GM18502 (cell line): ENCODE results near the gene DENND5A.
A peak's percentile ranks its signal among the peaks of the same experiment; 100 is the strongest.

Experiments used
- ATAC-seq: cut with Tn5 transposase; IDR thresholded peaks from one replicate; pipeline ENCODE4 v1.9.1; 2021; ENCODE audit warnings: mild to moderate bottlenecking; ENCODE audit not compliant: unreplicated experiment, poor library complexity

The DENND5A gene

DNA sequence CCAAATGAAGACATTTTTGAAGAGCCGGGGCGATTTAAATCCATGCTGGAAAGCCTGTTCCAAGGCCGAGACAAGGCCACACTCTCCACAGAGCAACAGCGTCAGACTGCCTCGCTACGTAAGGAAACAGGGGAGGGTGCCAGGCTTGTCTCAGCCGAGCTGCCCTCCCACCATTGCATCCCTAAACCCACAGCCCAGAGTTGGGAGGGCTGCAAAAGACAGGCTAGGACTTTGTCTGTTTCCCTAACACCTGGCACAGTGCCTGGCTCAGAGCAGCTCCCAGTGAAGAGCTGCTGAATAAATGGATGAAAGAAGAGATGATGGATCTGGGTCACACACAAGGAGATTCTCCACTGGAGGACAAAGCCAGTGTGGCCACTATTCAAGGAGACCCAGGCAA is 122.4 kb downstream of the DENND5A start:
- no peak for ATAC-seq

DNA sequence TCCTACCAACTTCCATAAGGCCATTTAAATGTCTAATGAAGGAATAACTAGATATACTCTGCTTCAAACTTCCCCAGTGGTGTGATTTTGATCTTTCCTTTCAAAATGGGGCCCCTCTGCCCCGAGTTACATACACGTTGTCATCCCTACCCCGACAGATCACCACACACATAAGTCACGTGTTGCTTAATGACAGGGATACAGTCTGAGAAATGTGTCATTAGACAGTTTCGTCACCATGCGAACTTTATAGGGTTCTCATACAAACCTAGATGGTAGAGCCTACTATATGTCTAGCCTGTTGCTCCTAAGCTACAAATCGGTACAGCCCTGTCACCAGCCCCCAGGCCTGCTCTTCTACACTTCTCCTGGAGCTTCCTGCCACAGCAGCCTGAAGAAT is 124.0 kb downstream of the DENND5A start:
- ATAC-seq, result no peak

DNA sequence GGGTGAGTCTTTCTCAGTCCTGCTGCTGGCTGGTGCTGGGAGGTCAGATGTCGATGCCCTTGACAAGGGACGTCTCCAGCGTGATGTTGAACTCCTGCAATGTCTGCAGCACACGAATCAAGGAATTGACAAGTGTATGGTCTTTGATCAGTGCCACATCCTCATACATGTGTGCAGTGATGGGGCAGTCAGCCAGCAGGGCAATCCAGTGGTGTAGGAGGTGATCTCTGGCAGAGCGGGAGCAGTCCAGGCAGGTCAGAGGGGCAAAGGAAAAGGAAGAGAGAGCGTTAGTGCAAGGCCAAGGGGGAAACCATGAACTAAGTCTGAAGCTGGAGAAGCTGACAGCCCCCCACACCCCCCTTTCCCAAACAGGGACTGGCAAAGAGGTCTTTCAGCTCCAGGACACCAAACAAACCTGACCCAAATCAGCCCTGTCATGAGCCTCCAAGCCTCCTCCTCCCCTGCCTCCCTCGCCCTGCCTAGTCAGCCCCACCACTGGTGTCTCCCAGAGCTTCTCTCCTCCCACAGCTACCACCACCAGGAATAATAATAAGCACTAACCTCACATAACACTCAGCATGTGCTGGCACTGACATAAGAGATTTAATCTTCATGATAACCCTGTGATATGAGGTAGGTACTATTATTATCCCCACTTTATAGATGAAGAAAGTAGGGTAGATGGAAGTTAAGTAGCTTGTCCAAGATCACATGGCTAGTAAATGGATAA is 125.4 kb downstream of the DENND5A start:
- no peak for ATAC-seq

DNA sequence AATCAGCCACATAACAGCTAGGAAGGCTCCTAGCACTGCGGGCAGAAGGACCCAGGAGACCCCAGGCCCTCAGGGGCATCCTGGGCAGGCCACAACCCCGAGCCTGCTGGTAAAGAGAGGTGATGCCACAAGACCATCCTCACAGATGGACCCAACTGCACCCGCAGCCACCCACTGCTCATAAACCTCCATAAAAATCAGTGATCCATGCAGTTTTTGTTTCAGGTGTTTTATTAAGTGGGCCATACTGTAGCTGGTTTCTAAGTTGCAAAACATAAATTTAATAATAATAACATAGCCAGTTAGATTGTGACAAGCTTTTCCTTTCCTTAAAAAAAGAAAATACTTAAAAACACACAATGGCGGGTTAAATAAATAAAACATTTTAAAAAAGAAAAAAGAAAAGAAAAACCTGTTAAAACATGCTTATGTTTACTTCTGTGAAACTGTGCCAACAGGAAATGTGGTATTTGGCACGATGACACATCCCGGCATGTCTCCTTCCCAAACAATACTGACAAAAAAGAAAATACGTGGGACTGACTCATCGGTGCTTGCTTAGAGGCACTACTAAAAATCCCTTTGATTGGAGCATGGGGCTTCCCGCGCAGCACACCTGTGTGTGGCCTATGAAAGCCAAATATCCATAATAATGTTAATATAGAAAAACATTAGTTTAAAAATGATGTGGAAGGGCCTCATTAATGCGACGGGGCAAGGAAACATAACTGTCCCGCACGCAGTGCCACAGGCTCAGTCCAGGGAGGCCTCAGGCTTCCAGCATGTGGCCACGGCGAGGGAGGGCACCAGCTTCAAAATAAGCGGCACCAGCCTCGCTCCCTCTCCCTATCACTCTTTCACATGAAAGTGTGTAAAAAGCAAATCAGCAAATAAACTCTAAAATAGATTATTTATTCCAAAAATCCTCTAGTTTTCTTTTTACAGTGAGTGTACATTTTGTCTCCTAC is 126.3 kb downstream of the DENND5A start:
- no peak for ATAC-seq

DNA sequence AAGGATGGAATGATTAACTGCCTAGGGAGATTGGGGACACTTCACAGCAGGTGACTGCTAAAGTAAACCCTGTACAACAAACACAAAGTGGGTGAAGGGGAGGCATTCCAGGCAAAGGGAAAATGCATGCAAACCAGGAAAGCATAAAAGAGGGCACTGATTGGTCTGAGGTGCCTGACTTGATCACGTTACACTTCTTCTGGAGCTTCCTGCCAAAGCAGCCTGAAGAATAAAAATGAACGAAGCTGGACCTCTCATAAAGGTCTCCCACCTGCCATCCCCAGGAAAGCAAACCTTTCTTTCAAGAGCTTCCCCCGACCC is 127.1 kb downstream of the DENND5A start:
- ATAC-seq, result no peak

DNA sequence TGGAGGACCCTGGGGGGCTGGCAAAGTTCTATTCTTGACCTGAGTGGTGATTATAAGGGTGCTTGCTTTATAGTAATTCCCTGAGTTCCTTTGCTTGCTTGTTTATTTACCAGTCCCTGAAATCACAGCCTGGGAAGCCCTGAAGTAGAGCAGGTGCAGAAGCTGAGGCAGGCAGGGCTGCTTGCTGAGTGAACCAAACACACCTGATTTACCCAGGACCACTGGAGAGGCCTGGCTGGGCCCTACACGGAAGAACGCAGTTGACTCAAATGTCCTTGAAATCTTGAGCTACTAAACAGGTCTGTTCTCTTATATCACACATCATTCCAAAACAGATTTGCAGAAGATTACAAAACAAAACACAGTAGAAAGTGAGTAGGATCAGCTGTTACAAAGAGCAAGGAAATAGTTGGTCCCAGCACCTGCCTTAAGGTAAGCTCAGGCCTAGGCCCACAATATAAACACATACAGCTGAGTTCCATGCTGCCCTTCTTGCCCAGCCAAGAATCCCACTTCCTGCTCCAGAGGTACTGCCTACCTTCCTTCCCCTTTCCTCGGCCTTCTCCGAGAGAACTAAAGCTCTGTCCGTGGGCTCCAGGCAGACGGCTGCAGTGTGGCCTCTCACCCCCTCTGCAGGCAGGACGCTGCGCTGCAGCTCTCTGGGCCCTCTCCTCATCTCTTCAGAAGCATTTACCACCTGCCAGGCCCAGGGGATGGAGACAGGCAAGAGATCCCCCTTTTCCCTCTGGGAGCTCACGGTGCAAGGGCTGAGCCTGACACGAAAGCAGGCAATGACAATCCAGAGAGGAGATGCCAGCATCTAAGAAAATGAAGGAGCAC is 127.6 kb downstream of the DENND5A start:
- ATAC-seq, result peak; percentile 87

DNA sequence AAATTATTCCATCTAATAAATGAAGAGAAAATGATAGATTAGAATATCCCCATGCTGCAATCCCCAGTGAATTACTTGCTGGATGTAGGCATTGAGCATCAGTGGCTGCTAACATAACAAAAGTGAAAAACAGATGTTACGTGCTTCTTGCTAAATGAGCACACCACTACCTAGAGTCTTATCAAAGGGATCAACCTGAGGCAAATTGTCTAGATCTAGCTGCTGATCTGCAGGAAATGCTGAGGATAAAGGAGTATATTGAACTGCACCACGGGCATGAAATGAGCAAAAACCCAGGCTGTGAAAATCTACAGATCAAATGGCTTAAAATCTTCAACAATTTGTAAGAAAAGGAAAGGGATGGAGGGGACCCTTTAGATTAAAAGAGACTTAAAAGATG is 128.4 kb downstream of the DENND5A start:
- no peak for ATAC-seq

DNA sequence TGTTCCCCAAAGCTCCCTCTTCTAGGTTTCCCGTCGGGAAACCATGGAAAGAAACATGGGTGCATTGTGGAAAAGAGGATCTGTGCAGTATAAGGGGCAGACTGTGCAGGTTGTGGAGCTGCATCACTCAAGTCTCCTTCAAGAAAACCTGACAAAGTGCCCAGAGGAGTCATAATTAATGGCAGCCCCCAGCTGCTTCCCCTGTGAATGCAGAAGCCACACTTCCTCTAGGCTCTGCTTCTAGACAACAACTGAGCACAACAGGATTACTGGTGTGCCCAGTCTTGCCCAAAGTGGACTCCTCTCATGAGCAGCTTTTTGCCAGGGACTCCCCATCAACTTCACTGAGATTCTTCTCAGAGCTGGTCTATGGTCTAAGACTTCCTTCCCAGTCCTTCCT is 131.2 kb downstream of the DENND5A start:
- no peak for ATAC-seq

DNA sequence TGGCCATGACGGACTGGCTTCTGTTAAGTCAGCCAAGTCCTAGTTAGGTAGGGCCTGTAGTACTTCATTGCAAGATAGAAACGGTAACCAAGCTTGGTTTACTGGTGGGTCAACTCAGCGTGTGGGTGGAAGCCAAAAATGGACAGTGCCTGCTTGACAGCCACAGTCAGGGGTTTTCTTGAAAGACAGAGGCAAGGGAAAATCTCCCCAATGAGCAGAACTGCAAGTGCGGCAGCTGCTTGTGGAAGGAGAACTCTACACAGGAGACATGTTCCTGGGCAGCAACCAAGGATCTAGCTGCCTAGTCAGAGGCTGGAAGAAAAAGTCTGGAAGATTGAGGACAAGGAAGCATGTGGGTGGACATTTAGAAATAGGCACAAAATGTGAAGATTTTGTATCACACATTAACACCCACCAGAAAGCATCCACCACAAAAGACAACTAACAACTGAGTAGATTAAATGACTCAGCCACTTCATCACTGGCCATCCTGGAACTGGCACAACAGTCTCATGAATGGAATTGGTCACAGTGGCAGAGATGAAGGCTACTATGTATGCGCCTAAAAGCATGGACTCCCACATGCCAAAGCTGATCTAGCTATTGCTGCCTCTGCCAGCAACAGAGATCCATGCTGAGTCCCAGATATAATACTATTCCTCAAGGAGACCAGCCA is 132.8 kb downstream of the DENND5A start:
- no peak for ATAC-seq

DNA sequence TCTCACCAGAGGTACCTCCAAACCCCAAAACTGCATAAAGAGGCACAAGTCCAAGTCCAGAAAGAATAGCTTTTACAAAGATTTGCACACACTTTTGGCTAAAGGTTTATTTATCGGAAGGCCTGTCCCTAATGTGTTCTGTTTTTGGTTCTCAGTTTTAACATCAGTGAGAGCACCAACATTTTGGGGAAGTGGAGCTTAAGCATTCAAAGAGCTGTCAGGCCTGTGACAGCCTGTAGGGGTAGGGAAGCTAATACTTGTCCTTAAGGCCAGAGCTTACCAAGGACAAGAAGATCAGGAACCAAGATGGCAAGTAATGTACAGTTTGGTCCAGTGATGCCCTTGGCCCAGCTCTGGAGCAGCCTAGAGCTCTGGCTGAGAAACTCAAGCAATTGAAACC is 134.9 kb downstream of the DENND5A start:
- no peak for ATAC-seq

DNA sequence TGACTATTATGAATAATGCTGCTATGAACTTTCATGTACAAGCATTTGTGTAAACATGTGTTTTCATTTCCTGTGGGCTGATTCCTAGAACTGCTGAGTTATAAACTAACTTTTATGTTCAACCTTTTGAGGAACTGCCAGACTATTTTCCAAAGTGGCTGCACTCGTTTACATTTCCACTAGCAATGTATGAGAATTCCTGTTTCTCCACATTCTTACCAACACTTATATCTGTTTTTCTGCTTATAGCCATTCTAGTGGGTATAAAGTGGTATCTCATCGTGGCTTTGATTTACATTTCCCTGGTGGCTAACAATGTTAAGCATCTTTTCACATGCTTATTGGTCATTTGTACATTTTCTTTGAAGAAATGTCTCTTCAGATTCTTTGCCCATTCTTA is 138.5 kb downstream of the DENND5A start:
- no peak for ATAC-seq

DNA sequence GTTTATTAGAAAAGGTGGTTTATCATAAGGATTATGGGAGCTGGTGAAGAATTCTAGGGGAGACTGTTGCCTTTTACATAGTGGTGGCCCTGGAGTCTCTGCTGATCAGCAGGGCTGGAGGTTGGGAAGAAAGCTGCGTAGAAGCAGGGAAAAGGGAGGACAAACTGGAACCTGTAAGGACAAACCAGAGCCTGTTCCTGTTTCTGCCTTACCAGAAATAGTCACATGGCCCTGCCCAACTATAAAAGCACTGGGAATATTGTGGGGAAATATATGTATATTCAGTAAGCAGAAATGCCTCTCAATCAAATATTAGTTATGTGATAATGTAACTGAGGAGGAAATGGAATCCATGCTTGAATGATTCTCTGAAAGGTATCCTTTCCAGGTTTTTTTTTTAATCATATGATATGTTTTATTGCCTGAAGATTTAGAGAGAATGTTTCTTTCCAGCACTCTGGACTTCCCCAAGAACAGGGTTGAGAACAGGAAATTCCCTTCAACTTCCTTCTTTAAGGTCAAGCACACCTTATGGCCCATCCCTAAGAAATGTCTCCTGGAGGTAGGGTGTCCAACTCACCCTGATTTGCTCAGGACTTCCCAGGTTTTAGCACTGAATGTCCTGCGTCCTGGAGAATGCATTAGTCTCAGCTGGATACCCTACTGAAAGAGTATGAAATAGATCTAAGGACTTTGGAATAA is 139.8 kb downstream of the DENND5A start:
- ATAC-seq, result no peak

DNA sequence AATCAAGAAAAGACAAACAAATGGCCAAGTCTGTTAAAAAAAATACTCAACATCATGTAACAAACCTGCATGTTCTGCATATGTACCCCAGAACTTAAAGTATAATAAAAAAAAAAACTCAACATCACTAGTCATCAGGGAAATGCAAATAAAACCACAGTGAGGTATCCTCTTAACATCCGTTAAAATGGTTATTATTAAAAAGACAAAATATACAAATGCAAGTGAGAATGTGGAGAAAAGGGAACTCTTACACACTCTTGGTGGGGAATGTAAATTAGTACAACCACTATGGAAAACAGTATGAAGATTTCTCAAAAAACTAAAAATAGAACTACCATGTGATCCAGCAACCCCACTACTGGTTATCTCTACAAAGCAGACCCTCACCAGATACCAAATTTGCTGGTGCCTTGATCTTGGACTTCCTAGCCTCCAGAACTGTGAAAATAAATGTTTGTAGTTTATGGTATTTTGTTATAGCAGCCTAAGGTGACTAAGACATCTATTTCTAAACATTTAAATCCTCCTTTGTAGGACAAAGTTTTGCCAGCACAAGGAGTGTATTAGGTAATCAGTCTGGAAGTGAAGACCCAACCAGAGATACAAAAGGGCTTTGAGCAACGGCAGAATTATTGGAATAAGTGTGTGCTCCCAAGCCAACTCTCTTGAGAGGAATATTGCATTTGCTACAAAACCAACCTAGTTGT is 141.4 kb downstream of the DENND5A start:
- no peak for ATAC-seq

DNA sequence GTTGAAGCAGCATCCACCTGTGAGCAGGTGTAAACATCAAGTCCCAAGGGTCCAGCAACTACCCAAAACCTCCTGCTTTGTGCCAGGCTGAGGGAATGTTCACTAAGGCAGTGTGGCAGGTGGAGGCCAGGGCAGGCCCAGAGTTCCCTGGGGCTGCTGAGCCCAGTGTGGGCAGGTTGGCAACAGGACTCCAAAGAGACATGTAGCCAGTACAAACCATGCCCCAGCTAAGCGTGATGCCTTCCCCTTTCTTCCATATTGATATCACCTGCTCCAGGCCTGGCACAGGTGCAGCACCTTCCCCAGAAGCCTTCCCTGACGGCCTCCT is 143.7 kb downstream of the DENND5A start:
- ATAC-seq, result no peak

DNA sequence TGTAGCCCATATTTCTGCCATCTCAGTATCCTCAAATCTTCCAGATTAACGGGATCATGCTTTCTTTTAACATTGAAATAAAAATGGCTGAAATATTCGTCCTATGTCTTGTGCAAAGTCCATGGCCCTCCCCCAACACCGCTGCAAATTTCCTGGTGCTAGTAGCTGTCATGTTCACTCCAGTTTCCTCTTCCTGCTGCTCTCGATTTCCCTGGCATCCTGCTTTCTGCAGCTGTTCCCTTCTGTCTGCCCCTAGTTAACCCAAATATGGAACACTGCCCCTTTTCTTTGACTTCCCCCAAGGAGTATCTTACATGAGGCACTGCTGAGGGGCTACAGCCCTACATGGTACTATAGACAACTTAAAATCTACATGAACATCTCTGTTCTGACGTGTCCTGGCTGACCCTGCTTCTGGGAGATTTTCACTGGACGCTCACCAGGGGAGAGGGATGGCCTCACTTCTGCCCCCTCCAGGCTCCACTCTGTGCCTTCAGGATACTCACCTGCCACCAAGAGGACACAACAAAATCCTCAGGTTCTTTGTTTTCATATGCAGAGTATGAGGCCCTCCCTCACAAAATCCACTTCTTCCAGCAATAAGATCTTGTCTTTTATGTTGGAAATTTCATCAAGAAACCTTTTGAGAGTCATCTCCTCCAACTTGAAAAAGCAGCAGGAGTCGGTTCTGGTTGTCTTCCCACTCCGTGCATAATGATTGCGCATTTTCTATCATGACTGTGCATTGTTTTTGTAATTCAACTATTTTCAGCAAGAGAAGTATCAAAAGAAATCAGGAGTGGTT is 144.3 kb downstream of the DENND5A start:
- no peak for ATAC-seq

DNA sequence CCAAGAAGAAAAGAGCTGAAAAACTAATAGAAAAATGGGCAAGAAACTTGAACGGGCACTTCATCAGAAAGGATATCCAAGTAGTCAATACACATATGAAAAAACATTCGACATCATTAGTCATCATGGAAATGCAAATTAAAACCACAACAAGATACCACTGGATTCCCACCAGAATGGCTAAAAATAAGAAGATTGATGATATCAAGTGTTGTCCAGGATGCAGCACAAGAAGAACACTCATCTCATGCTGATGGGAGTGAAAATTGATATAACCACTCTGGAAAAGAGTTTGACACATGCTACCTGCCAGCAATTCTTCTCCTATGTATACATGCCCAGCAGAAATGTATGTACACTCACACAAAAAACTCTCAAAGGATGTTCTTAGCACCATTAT is 146.9 kb downstream of the DENND5A start:
- ATAC-seq, result no peak

DNA sequence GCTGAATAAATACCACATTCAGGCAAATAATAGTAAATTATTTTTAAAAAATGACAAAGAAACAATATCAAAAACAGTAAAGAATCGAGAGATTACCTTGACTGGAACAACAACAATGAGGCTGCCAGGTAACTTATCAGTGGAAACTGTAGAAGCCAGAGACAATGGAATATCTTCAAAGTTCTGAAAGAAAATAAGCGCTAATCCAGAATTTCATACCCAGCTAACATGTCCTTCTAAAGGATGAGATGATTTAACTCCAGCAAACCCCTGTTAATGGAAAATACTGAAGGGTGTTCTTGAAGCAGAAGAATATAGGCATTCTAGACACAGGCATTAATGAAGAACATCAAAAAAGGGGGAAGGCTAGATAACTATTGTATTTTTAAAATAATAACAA is 153.1 kb downstream of the DENND5A start:
- ATAC-seq, result no peak
